Mesenchymal stem cell (in vitro differentiated cells and primary cell): ENCODE data around the gene CCDC71L.

ENCODE experiments used
- DNase-seq: peaks from one replicate; pipeline ENCODE4 v3.0.0-alpha.2; 2013
- H2AFZ ChIP-seq: one replicate; pipeline ENCODE4 v1.6.1; 2013; ENCODE audit warnings: low read depth, mild to moderate bottlenecking, control low read depth, inconsistent platforms, low read length, moderate library complexity
- H2AK5ac ChIP-seq: 2 replicates; pipeline ENCODE4 v1.6.1; 2013; ENCODE audit warnings: low read length, moderate library complexity, mild to moderate bottlenecking, inconsistent platforms; ENCODE audit not compliant: severe bottlenecking
- H2BK120ac ChIP-seq: one replicate; pipeline ENCODE4 v1.6.1; 2013; ENCODE audit warnings: low read depth, mild to moderate bottlenecking, inconsistent platforms, low read length, moderate library complexity
- H2BK12ac ChIP-seq, 2 experiments: one replicate each; pipeline ENCODE4 v1.6.1; 2013; ENCODE audit warnings: inconsistent platforms in 2 of 2, low read length in 2 of 2, mild to moderate bottlenecking in 2 of 2, moderate library complexity in 2 of 2, control low read depth in 1 of 2
- H2BK15ac ChIP-seq: one replicate; pipeline ENCODE4 v1.6.1; 2013; ENCODE audit warnings: mild to moderate bottlenecking, low read depth, inconsistent platforms; ENCODE audit not compliant: poor library complexity, severe bottlenecking
- H2BK5ac ChIP-seq: 2 replicates; pipeline ENCODE4 v1.6.1; 2013; ENCODE audit warnings: low read depth, mild to moderate bottlenecking, low read length, control low read depth, inconsistent platforms; ENCODE audit not compliant: poor library complexity, severe bottlenecking
- H3K14ac ChIP-seq, 2 experiments: one replicate each; pipeline ENCODE4 v1.6.1; 2013; ENCODE audit warnings: inconsistent platforms in 2 of 2, low read length in 2 of 2, control low read depth in 1 of 2, mild to moderate bottlenecking in 1 of 2, moderate library complexity in 1 of 2
- H3K18ac ChIP-seq, 2 experiments: one replicate each; pipeline ENCODE4 v1.6.1; 2013; ENCODE audit warnings: inconsistent platforms in 2 of 2, low read length in 2 of 2, control low read depth in 1 of 2, low read depth in 1 of 2, mild to moderate bottlenecking in 1 of 2
- H3K23ac ChIP-seq, 2 experiments: one replicate each; pipeline ENCODE4 v1.6.1; 2013; ENCODE audit warnings: inconsistent platforms in 2 of 2, low read length in 2 of 2, mild to moderate bottlenecking in 2 of 2, moderate library complexity in 2 of 2, control low read depth in 1 of 2
- H3K27ac ChIP-seq: 2 replicates; pipeline ENCODE4 v1.5.1; 2013; ENCODE audit warnings: mild to moderate bottlenecking, moderate library complexity, low read length, control low read depth, inconsistent platforms; ENCODE audit not compliant: poor library complexity, severe bottlenecking
- H3K27me3 ChIP-seq, 2 experiments: 2 replicates each; pipeline versions ENCODE4 v1.6.1 to v1.7.0; 2013; ENCODE audit warnings: low read length in 2 of 2, mild to moderate bottlenecking in 2 of 2, moderate library complexity in 2 of 2, control low read depth in 1 of 2, inconsistent platforms in 1 of 2; ENCODE audit not compliant: control insufficient read depth in 1 of 2, insufficient read depth in 1 of 2
- H3K36me3 ChIP-seq, 2 experiments: 2 replicates each; pipeline versions ENCODE4 v1.6.1 to v1.7.0; 2013; ENCODE audit warnings: low read length in 2 of 2, control low read depth in 1 of 2, inconsistent platforms in 1 of 2, low read depth in 1 of 2, mild to moderate bottlenecking in 1 of 2; ENCODE audit not compliant: insufficient read depth in 2 of 2, control insufficient read depth in 1 of 2
- H3K4ac ChIP-seq, 2 experiments: one replicate each; pipeline ENCODE4 v1.6.1; 2013; ENCODE audit warnings: inconsistent platforms in 2 of 2, low read length in 2 of 2, mild to moderate bottlenecking in 2 of 2, moderate library complexity in 2 of 2, control low read depth in 1 of 2, low read depth in 1 of 2
- H3K4me1 ChIP-seq: 2 replicates; pipeline ENCODE4 v1.6.1; 2013; ENCODE audit warnings: low read depth, low read length, control low read depth; ENCODE audit not compliant: control insufficient read depth, insufficient read depth
- H3K4me2 ChIP-seq: 2 replicates; pipeline ENCODE4 v1.6.1; 2013; ENCODE audit warnings: low read length, mild to moderate bottlenecking, inconsistent platforms; ENCODE audit not compliant: poor library complexity, severe bottlenecking
- H3K4me3 ChIP-seq, 2 experiments: 2 replicates each; pipeline versions ENCODE4 v1.5.1 to v1.7.0; 2013; ENCODE audit warnings: low read length in 2 of 2, mild to moderate bottlenecking in 2 of 2, control low read depth in 1 of 2, low read depth in 1 of 2; ENCODE audit not compliant: insufficient read depth in 1 of 2
- H3K79me1 ChIP-seq: replicated peaks from 2 replicates; pipeline ENCODE4 v1.6.1; 2013; ENCODE audit warnings: mild to moderate bottlenecking, control low read depth, low read length, inconsistent platforms; ENCODE audit not compliant: poor library complexity, severe bottlenecking
- H3K9ac ChIP-seq: 2 replicates; pipeline ENCODE4 v1.7.0; 2013; ENCODE audit warnings: mild to moderate bottlenecking, low read length, moderate library complexity
- H3K9me3 ChIP-seq: 2 replicates; pipeline ENCODE4 v1.7.0; 2013; ENCODE audit warnings: mild to moderate bottlenecking, low read length; ENCODE audit not compliant: control insufficient read depth
- H4K8ac ChIP-seq: one replicate; pipeline ENCODE4 v1.6.1; 2013; ENCODE audit warnings: inconsistent platforms, mild to moderate bottlenecking, low read length, moderate library complexity
- H4K91ac ChIP-seq: one replicate; pipeline ENCODE4 v1.6.1; 2013; ENCODE audit warnings: mild to moderate bottlenecking, low read length, inconsistent platforms
- WGBS: methylation state at CpG from one replicate; pipeline ENCODE4 v1.1.7; 2013; ENCODE audit warnings: mixed read lengths; 5-methylcytosine and 5-hydroxymethylcytosine counted together

Gene CCDC71L

GRCh38 chr7:106629516-106629915 is 31.4 kb downstream of the CCDC71L start:
- Histone ChIP-seq H3K9me3 (no peaks in the 10 kb centered on the region), H3K4me2 (no peak overlapping the region), H3K14ac (no peak overlapping the region), H3K79me1 (no peaks in the 10 kb centered on the region), H4K91ac (no peak overlapping the region), H2BK12ac (no peak overlapping the region), H4K8ac (no peak overlapping the region), H3K27me3 (peaks cover 4 to 32% of the 10 kb centered on the region in 2 experiments), H2BK15ac (no peak overlapping the region), H3K4ac (no peak overlapping the region), H2AFZ (no peak overlapping the region), H2BK120ac (no peak overlapping the region), H3K18ac (no peak overlapping the region), H2BK5ac (no peak overlapping the region), H3K36me3 (no peaks in the 10 kb centered on the region), H3K27ac (no peak overlapping the region), H2AK5ac (no peak overlapping the region), H3K9ac (peak overlapping the region; percentile 8), H3K23ac (no peak overlapping the region), H3K4me3 (peak overlapping the region in 1 of 2 experiments; percentile 12), H3K4me1 (peaks cover 2% of the 10 kb centered on the region)
- peak; percentile 31 for DNase-seq
- WGBS = 40% methylated on average over 2 of the region's 2 CpGs

DNA sequence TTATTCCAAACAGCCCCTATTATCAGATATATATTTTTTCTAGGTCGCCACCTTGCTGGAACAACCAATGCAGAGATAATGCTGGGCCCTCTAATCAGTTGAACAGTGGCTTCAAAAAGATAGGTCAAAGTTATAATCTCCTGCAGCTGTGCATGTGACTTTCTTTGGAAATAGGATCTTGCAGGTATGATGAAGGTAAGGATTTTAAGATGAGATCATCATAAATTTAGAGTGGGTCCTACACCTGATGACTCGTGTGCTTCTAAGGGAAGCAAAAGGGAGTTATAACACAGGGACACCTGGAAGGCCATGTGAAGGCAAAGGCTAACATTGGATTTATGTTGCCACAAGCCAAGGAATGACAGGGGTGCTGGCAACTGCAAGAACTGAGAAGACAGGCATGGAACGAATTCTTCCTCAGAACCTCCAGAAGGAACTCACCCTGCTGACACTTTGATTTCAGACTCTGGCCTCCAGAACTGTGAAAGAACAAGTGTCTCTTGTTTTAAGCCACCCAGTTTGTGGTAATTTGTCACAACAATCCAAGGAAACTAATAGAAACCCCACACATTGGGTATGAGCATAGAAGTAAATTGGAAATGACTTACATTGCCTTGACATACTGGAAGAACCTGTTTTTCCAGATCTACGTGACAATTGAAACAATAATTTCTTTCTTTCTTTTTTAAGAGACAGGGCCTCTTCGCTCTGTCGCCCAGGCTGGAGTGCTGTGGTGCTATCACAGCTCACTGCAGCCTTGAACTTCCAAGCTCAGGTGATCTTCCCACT is 34.4 kb downstream of the CCDC71L start:
- H2BK5ac ChIP-seq = no peak overlapping the region
- H3K36me3 ChIP-seq = no peaks in the 10 kb centered on the region
- no peak overlapping the region for H3K14ac ChIP-seq
- no peak overlapping the region for H2BK15ac ChIP-seq
- WGBS = 93% methylated on average over 6 of the region's 6 CpGs
- no peak overlapping the region for H2BK120ac ChIP-seq
- H2BK12ac ChIP-seq = no peak overlapping the region
- no peak overlapping the region for H4K8ac ChIP-seq
- H3K9ac ChIP-seq = no peak overlapping the region
- no peak for DNase-seq
- no peak overlapping the region for H3K23ac ChIP-seq
- H3K79me1 ChIP-seq = no peaks in the 10 kb centered on the region
- H3K9me3 ChIP-seq = peaks cover 7% of the 10 kb centered on the region
- no peak overlapping the region for H3K4ac ChIP-seq
- H3K27ac ChIP-seq = no peak overlapping the region
- no peak overlapping the region for H3K4me2 ChIP-seq
- no peak overlapping the region for H2AK5ac ChIP-seq
- H4K91ac ChIP-seq = no peak overlapping the region
- peak overlapping the region in 1 of 2 experiments; percentile 14 for H3K18ac ChIP-seq
- H3K4me3 ChIP-seq = no peak overlapping the region
- peaks cover 0 to 15% of the 10 kb centered on the region in 2 experiments for H3K27me3 ChIP-seq
- H2AFZ ChIP-seq = no peak overlapping the region
- peaks cover 2% of the 10 kb centered on the region for H3K4me1 ChIP-seq

DNA sequence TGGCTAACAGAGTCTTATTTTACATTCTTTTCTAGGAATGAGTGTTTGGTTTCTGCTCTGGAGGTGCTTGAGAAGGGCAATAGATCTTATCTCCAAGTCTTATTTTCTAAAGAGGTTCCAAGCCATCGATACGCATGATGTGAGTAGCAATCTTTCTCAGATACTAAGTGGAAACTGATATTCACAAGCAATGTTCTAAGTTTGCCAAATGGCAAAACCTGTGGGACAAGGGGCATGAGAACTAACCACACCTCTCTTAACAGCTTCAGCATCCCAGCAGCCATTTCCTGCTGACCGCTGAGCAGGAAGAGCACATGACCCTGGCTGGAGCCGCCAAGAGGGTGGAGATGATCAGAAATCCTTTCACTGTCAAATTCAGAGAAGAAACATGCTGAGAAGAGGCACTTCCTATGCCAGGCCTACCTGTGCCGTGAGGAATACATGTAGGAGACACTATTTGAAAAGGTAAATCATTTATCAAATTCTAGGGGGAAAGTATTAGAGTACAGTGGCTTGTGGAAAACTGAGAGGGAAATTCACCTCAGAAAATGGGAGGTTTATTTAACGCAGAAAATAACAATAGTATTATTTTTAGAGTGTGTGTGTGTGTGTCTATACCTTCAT is 35.2 kb downstream of the CCDC71L start:
- H3K4me1 ChIP-seq = peaks cover 2% of the 10 kb centered on the region
- H4K8ac ChIP-seq = no peak overlapping the region
- H2AK5ac ChIP-seq = no peak overlapping the region
- no peak overlapping the region for H2BK12ac ChIP-seq
- no peaks in the 10 kb centered on the region for H3K79me1 ChIP-seq
- no peak for DNase-seq
- no peak overlapping the region for H3K4me2 ChIP-seq
- H3K9ac ChIP-seq = no peak overlapping the region
- H4K91ac ChIP-seq = no peak overlapping the region
- H3K27me3 ChIP-seq = peaks cover 0 to 7% of the 10 kb centered on the region in 2 experiments
- no peaks in the 10 kb centered on the region for H3K36me3 ChIP-seq
- no peak overlapping the region for H2BK120ac ChIP-seq
- H2BK5ac ChIP-seq = no peak overlapping the region
- no peak overlapping the region for H3K4ac ChIP-seq
- H3K18ac ChIP-seq = no peak overlapping the region
- no peak overlapping the region for H3K4me3 ChIP-seq
- no peak overlapping the region for H2AFZ ChIP-seq
- H3K9me3 ChIP-seq = peaks cover 12% of the 10 kb centered on the region
- H3K23ac ChIP-seq = no peak overlapping the region
- H2BK15ac ChIP-seq = no peak overlapping the region
- H3K14ac ChIP-seq = no peak overlapping the region
- WGBS = 81% methylated on average over 5 of the region's 6 CpGs
- no peak overlapping the region for H3K27ac ChIP-seq

DNA sequence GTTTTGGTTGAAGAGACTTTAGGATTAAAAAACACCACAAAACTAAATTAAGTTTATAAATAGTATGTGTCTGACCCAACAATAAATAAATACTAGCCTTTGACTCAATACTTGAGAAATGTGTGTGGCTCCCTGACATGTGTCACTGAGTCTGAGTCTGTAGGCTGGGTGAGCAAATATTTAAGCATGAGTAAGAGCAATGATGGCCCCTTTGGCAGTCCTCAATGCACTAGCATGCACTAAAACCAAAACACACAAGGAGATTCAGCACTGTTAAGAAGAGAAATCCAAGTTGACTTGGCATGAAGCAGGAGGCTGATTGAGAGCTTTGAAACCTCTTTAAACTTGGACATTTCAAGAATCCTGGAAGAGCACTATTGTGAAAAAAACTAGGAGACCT is 37.1 kb downstream of the CCDC71L start:
- H4K8ac ChIP-seq = no peak overlapping the region
- H3K27ac ChIP-seq = no peak overlapping the region
- H3K9me3 ChIP-seq = peaks cover 12% of the 10 kb centered on the region
- no peak overlapping the region for H2AK5ac ChIP-seq
- DNase-seq = peak; percentile 67
- H2AFZ ChIP-seq = no peak overlapping the region
- H3K23ac ChIP-seq = no peak overlapping the region
- H3K27me3 ChIP-seq = no peaks in the 10 kb centered on the region
- H3K4ac ChIP-seq = no peak overlapping the region
- no peaks in the 10 kb centered on the region for H3K79me1 ChIP-seq
- no peak overlapping the region for H3K4me2 ChIP-seq
- no peaks in the 10 kb centered on the region for H3K4me1 ChIP-seq
- H3K18ac ChIP-seq = no peak overlapping the region
- H3K9ac ChIP-seq = no peak overlapping the region
- no peak overlapping the region for H2BK5ac ChIP-seq
- no peak overlapping the region for H2BK15ac ChIP-seq
- no peaks in the 10 kb centered on the region for H3K36me3 ChIP-seq
- H3K4me3 ChIP-seq = no peak overlapping the region
- no peak overlapping the region for H2BK120ac ChIP-seq
- H4K91ac ChIP-seq = no peak overlapping the region
- H3K14ac ChIP-seq = no peak overlapping the region
- no peak overlapping the region for H2BK12ac ChIP-seq
